Esophagus squamous epithelium (tissue), 5 donors: Measurements from ENCODE around the gene PNMA6E. TPM values are rescaled to one million over a fixed set of nuclear protein-coding genes. Genes with fewer than 3 reads are reported as not detected.

Source experiments
- DNase-seq: peaks from one replicate; lab custom pipeline; 2025; lab: John Stamatoyannopoulos, UW
- H3K27ac ChIP-seq, 4 donors: fragments of 200-600 bp; sonication (generic); one replicate each; pipeline ENCODE4 v1.5.1; 2016 to 2019; ENCODE audit warnings: mild to moderate bottlenecking in 1 of 4
- H3K27me3 ChIP-seq, 4 donors: fragments of 200-600 bp; sonication (generic); 1 replicate in 3 of 4; 2 replicates in 1 of 4; pipeline versions ENCODE4 v1.5.1 to v1.6.0; 2017 to 2021; ENCODE audit warnings: antibody characterized with exemption in 1 of 4
- H3K36me3 ChIP-seq, 3 donors: fragments of 200-600 bp; sonication (generic); one replicate each; pipeline ENCODE4 v1.5.1; 2016 to 2019
- H3K4me1 ChIP-seq, 3 donors: fragments of 200-600 bp; sonication (generic); one replicate each; pipeline ENCODE4 v1.5.1; 2017 to 2019
- H3K4me3 ChIP-seq, 4 donors: fragments of 200-600 bp; sonication (generic); 1 replicate in 3 of 4; 2 replicates in 1 of 4; pipeline ENCODE4 v1.5.1; 2016 to 2019; ENCODE audit warnings: mild to moderate bottlenecking in 2 of 4, moderate library complexity in 1 of 4
- H3K9me3 ChIP-seq, 3 donors: fragments of 200-600 bp; sonication (generic); one replicate each; pipeline ENCODE4 v1.5.1; 2016 to 2019
- CTCF ChIP-seq, 6 experiments: fragments of 450-650 bp in 4 of 6; fragments of 200-600 bp in 2 of 6; sonication (generic) in 2 of 6; IDR thresholded peaks; one replicate each; pipeline ENCODE4 v1.5.1; 2016 to 2019; ENCODE audit warnings: antibody characterized with exemption in 6 of 6, mild to moderate bottlenecking in 4 of 6, moderate library complexity in 4 of 6
- POLR2A ChIP-seq, 4 donors: fragments of 450-650 bp; IDR thresholded peaks; one replicate each; pipeline ENCODE4 v1.6.1; 2017; ENCODE audit warnings: antibody characterized with exemption in 4 of 4, mild to moderate bottlenecking in 4 of 4, moderate library complexity in 3 of 4
- WGBS, 2 donors: methylation state at CpG; one replicate each; pipeline ENCODE4 v1.1.5; 2018; 5-methylcytosine and 5-hydroxymethylcytosine counted together
- intact Hi-C: fragments of 100-400 bp; cut with DNase I; formaldehyde crosslinking; loops from one replicate; pipeline ENCODE4 v1.15.0; 2022
- small RNA-seq, 4 donors: library from RNA; depleted of rRNA; stranded (forward); fragments of <200 nt; gene quantifications; one replicate each; pipeline ENCODE3, GENCODE V24; 2016
- total RNA-seq, 4 donors: library from RNA; depleted of rRNA; stranded (reverse); fragments of >200 nt; gene quantifications; one replicate each; pipeline ENCODE4 v1.1.0, GENCODE V29; 2016
- donor health status: DM: yes; HTN: yes; CAD: no.

Gene PNMA6E
- total RNA-seq, 4 donors from 2014 or later = not detected

- H3K9me3 ChIP-seq = no peaks in the 10 kb centered on the region
- TF ChIP-seq POLR2A (IDR thresholded peaks at IDR 0.05) (no peak), CTCF (IDR thresholded peaks at IDR 0.05) (no peak)
- peaks cover 0 to 52% (median 0%) of the 10 kb centered on the region in 3 donors for H3K36me3 ChIP-seq
- no peak overlapping the region for H3K27ac ChIP-seq
- H3K27me3 ChIP-seq = no peaks in the 10 kb centered on the region
- WGBS, 2 donors = 83 to 90% methylated on average over 1 to 4 of the region's 5 CpGs
- DNase-seq = no peak
- intact Hi-C loops = no loop called here
- H3K4me3 ChIP-seq = no peak overlapping the region
- H3K4me1 ChIP-seq = no peaks in the 10 kb centered on the region
Measured at GRCh38 chrX:153349952-153350351, 51.2 kb downstream of the PNMA6E start.

GRCh38 chrX:153348421-153348820, 52.7 kb downstream of the PNMA6E start:
- WGBS, 2 donors = 69 to 88% methylated on average over 8 of the region's 8 CpGs

GRCh38 chrX:153347530-153347929, 53.6 kb downstream of the PNMA6E start:
- no peak overlapping the region for H3K27ac ChIP-seq
- DNase-seq = no peak
- H3K27me3 ChIP-seq = no peaks in the 10 kb centered on the region
- intact Hi-C loops = no loop called here
- H3K36me3 ChIP-seq = peaks cover 0 to 63% (median 0%) of the 10 kb centered on the region in 3 donors
- no peak overlapping the region for H3K4me3 ChIP-seq
- WGBS, 2 donors = 96% methylated on average over 9 of the region's 38 CpGs; no CpG with 5 or more reads in 1 of the 2 donors
- no peaks in the 10 kb centered on the region for H3K9me3 ChIP-seq
- TF ChIP-seq POLR2A (IDR thresholded peaks at IDR 0.05) (no peak), CTCF (IDR thresholded peaks at IDR 0.05) (no peak)
- no peaks in the 10 kb centered on the region for H3K4me1 ChIP-seq

More at GRCh38 chrX:153348421-153348820, 52.7 kb downstream of the PNMA6E start:
- intact Hi-C loops = no loop called here
- Histone ChIP-seq H3K27ac (no peak overlapping the region), H3K27me3 (no peaks in the 10 kb centered on the region), H3K9me3 (no peaks in the 10 kb centered on the region), H3K4me1 (no peaks in the 10 kb centered on the region), H3K4me3 (no peak overlapping the region), H3K36me3 (peaks cover 0 to 63% (median 0%) of the 10 kb centered on the region in 3 donors)
- no peak for DNase-seq
- TF ChIP-seq POLR2A (IDR thresholded peaks at IDR 0.05) (no peak), CTCF (IDR thresholded peaks at IDR 0.05) (no peak)

Small RNAs within 50 kb of the gene (small RNA-seq; reads per million reads assigned to genes)
- gene AC152007.1 (0 reads per million in 4 donors), gene RN7SL667P (0 reads per million in 4 donors)

Other genes starting within 250 kb of the PNMA6E start
- gene MAGEA1, start 222.1 kb downstream of the PNMA6E start, total RNA-seq = not detected
- not detected for gene PNMA6F, start 79.6 kb downstream of the PNMA6E start, total RNA-seq
- 1 to 10 TPM; 1.5 to 6.5 (median 2.9) TPM for gene ZNF275, start 67.2 kb downstream of the PNMA6E start, total RNA-seq
- under 1 TPM; 0.11 to 0.97 (median 0.37) TPM for gene ZFP92, start 10.1 kb upstream of the PNMA6E start, total RNA-seq
- gene TREX2, start 44.7 kb upstream of the PNMA6E start, total RNA-seq = 1 to 10 TPM; 1.4 to 6.6 (median 4.3) TPM
- gene HAUS7, start 69.2 kb upstream of the PNMA6E start, total RNA-seq = 10 to 100 TPM in 3 of 4 donors, 1 to 10 TPM in 1; 8.8 to 21.0 (median 12.1) TPM
- gene BGN, start 93.6 kb upstream of the PNMA6E start, total RNA-seq = 10 to 100 TPM in 3 of 4 donors, 1 to 10 TPM in 1; 6.7 to 26.7 (median 15.7) TPM
- not detected for gene ATP2B3, start 116.3 kb upstream of the PNMA6E start, total RNA-seq
- 10 to 100 TPM; 18.0 to 32.2 (median 23.9) TPM for gene CCNQ, start 197.8 kb upstream of the PNMA6E start, total RNA-seq
- 1 to 10 TPM in 2 of 4 donors, under 1 TPM in 2; 0.38 to 4.0 (median 1.3) TPM for gene DUSP9, start 245.9 kb upstream of the PNMA6E start, total RNA-seq